A549 treated with CORT108297 at 1 μM for 4 hours (cell line): ENCODE data around the gene OR2C1. TPM values are rescaled to one million over a fixed set of nuclear protein-coding genes. Genes with fewer than 3 reads are reported as not detected.

Source experiments
- total RNA-seq: library from RNA; stranded (reverse); fragments of 200-300 nt; extraction: Qiagen RNA extraction; gene quantifications from 5 replicates; pipeline ENCODE4 v1.2.3, GENCODE V29; 2022

The OR2C1 gene
- total RNA-seq = not detected in 5 replicates

DNA sequence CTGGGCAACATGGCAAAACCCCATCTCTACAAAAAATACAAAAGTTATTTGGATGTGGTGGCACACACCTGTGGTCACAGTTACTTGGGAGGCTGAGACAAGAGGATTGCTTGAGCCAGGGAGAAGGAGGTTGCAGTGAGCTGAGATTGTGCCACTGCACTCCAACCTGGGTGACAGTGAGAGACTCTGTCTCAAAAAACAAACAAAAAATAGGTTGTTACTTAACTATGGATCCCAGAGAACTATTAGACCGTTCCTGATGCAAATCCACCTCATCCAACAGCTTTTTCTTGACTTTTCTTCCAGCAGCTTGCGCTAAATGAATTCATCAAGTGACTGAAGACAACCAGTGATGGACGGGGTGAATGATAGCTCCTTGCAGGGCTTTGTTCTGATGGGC lies at the start of gene OR2C1:
OR2C1 (plus strand) TSS at position 301 of the 400 bp plus-strand sequence; CDS start at position 353, 52 bp downstream.

DNA sequence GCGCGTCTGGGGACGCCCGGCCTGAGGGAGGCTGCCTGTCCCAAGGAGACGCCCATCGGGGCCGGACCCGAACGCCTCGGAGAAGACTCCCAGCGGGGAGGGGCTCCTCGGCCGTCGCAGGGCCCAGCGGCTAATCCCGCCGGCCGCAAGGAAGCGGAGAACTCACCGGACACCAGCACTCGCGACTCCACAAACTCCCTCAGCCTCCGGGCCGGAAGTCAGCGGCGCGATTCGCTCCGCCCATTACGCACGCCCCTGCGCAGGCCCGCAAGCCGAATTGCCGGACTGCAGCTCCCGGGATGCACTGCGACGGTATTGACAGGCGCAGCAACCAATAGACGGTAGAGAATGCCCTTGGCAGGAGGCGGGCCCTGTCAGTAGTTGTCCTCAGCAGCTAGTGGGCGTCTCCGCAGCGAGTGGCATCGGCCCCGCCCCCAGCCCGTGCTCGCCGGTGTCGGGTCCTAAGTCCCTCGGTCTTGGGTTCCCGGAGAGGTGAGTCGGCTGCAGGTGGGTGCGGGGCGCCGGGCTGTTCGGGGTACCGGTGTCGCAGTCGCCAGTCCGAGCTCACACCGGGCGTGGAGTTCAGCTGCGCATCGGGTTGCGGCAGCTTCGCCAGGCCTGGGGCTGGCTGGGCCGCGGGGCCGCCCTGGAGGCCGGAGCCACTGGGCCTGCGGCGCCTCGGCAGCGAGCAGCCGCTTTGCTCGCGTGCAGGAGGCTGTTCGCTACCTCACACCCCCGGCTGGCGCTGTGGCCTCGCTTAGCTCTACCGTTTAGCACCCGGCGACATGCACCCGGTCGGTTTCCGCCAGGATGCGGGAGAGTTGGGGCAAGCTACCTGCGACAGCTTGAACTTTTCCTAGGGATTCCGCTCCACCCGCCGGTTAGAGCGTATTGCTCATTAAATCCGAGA lies 45.3 kb downstream of the OR2C1 start, which contains the start of the genes ZNF174 and ZSCAN32:
ZNF174 (plus strand) TSS at position 437 of the 910 bp plus-strand sequence. CDS start 790 bp downstream, outside the sequence.
ZSCAN32 (minus strand) TSS at position 226 of the 910 bp plus-strand sequence. CDS start 3,447 bp downstream, outside the sequence.

Other genes with a start within 250 kb of the OR2C1 start
- gene ZNF205, start 243.3 kb upstream of the OR2C1 start, total RNA-seq = 10.8 to 15.5 TPM (median 14.6 TPM) in 5 replicates
- gene ZNF213, start 220.9 kb upstream of the OR2C1 start, total RNA-seq = 8.9 to 13.7 TPM (median 11.8 TPM) in 5 replicates
- gene OR1F1, start 167.7 kb upstream of the OR2C1 start, total RNA-seq = 0.24 to 0.60 TPM (median 0.40 TPM) in 5 replicates
- gene ZNF200, start 120.7 kb upstream of the OR2C1 start, total RNA-seq = 7.1 to 8.8 TPM (median 8.0 TPM) in 5 replicates
- gene MEFV, start 99.3 kb upstream of the OR2C1 start, total RNA-seq = not detected in 5 replicates
- gene ZNF263, start 72.4 kb upstream of the OR2C1 start, total RNA-seq = 33.4 to 40.7 TPM (median 35.7 TPM) in 5 replicates
- gene TIGD7, start 50.5 kb upstream of the OR2C1 start, total RNA-seq = 1.3 to 1.9 TPM (median 1.6 TPM) in 5 replicates
- 10.0 to 12.8 TPM (median 11.2 TPM) in 5 replicates for gene ZNF75A, start 50.4 kb upstream of the OR2C1 start, total RNA-seq
- 10.7 to 18.4 TPM (median 15.1 TPM) in 5 replicates for gene ZSCAN32, start 45.1 kb downstream of the OR2C1 start, total RNA-seq
- gene ZNF174, start 45.3 kb downstream of the OR2C1 start, total RNA-seq = 11.4 to 13.7 TPM (median 13.1 TPM) in 5 replicates
- gene ZNF597, start 87.6 kb downstream of the OR2C1 start, total RNA-seq = 0.82 to 1.1 TPM (median 0.95 TPM) in 5 replicates
- 46.0 to 56.4 TPM (median 55.2 TPM) in 5 replicates for gene NAA60, start 87.8 kb downstream of the OR2C1 start, total RNA-seq
- gene C16orf90, start 139.6 kb downstream of the OR2C1 start, total RNA-seq = not detected in 5 replicates
- gene CLUAP1, start 145.1 kb downstream of the OR2C1 start, total RNA-seq = 18.8 to 23.2 TPM (median 21.7 TPM) in 5 replicates
- gene NLRC3, start 221.5 kb downstream of the OR2C1 start, total RNA-seq = 0.01 to 0.05 TPM (median 0.02 TPM) in 4 of 5 replicates, not detected in the other